ENCODE data around the gene TLE6.

- TF ChIP-seq CTCF (IDR thresholded peaks at IDR 0.05), result no peak
- no peak for TF ChIP-seq POLR2A (IDR thresholded peaks at IDR 0.05)
Observed at GRCh38 chr19:2976609-2977000, 759 bp upstream of the TLE6 start.

All from lower leg skin (tissue), 3 donors.